Measurements from ENCODE around the gene PLK1.

- no peak for TF ChIP-seq POLR2A (IDR thresholded peaks at IDR 0.05)
- no peak for TF ChIP-seq POLR2AphosphoS5 (IDR thresholded peaks at IDR 0.05)
- TF ChIP-seq, protein P1, sequence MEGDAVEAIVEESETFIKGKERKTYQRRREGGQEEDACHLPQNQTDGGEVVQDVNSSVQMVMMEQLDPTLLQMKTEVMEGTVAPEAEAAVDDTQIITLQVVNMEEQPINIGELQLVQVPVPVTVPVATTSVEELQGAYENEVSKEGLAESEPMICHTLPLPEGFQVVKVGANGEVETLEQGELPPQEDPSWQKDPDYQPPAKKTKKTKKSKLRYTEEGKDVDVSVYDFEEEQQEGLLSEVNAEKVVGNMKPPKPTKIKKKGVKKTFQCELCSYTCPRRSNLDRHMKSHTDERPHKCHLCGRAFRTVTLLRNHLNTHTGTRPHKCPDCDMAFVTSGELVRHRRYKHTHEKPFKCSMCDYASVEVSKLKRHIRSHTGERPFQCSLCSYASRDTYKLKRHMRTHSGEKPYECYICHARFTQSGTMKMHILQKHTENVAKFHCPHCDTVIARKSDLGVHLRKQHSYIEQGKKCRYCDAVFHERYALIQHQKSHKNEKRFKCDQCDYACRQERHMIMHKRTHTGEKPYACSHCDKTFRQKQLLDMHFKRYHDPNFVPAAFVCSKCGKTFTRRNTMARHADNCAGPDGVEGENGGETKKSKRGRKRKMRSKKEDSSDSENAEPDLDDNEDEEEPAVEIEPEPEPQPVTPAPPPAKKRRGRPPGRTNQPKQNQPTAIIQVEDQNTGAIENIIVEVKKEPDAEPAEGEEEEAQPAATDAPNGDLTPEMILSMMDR (IDR thresholded peaks at IDR 0.05): no peak
Measured at GRCh38 chr16:23663918-23664317, 14.8 kb upstream of the PLK1 start.
